Measurements from ENCODE around the gene NPAS2. TPM values are rescaled to one million over a fixed set of nuclear protein-coding genes. Genes with fewer than 3 reads are reported as not detected.
A peak's percentile ranks its signal among the peaks of the same experiment; 100 is the strongest.

Gene NPAS2
- total RNA-seq, 1 donor from 2014 or later, result 5.5 TPM

DNA sequence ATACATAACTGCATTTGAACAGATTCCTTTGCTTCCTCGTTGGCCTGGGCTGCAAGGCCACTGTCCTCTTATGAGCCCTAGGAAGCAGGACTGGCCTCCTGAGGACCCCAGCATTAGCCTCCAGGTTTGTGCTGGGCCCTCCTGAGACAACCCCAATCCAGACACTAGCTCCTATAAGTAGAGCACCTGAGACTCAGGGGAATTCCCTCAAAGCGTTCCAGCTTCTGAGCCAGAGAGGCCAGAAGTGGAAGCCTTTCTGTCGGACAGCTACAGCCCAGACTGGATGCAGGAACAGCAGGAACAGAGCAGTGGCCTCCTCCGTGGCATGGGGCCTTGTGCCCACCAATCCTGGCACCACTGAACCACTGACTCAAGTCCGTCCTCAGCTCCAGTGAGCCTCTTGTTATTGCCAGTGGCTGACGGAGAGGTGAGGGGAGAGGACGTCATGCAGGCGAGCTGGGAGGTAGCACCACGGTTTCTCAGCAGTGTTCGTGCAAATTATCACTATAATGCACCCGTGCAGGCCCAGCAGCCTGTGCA is 67.2 kb downstream of the NPAS2 start:
- H3K36me3 Mint-ChIP-seq (ENCODE audit: low read depth, unreplicated experiment), result no peaks in the 10 kb centered on the region
- TF ChIP-seq CTCF (IDR thresholded peaks at IDR 0.05; ENCODE audit: insufficient read depth, low read depth, low read length), result no peak
- no peak for TF ChIP-seq EZH2 (IDR thresholded peaks at IDR 0.05; ENCODE audit: insufficient read depth, low read length)
- DNase-seq (ENCODE audit: low read depth) (no peak), FAIRE-seq (no peak)
- Histone ChIP-seq H3K27ac (ENCODE audit: low read depth, low read length) (no peak overlapping the region), H3K36me3 (ENCODE audit: insufficient read depth, low read length) (no peaks in the 10 kb centered on the region), H3K4me1 (ENCODE audit: insufficient read depth, low read length) (peaks cover 26% of the 10 kb centered on the region), H3K9ac (ENCODE audit: low read length) (no peak overlapping the region), H3K9me3 (ENCODE audit: insufficient read depth, low read depth, low read length) (no peaks in the 10 kb centered on the region), H3K4me3 (ENCODE audit: insufficient read depth, low read depth, low read length) (no peak overlapping the region), H3K79me2 (ENCODE audit: insufficient read depth, low read length) (no peaks in the 10 kb centered on the region), H3K4me2 (ENCODE audit: low read length) (no peak overlapping the region), H4K20me1 (ENCODE audit: insufficient read depth, low read length) (peaks cover 13% of the 10 kb centered on the region), H3K27me3 (ENCODE audit: insufficient read depth, low read length) (no peaks in the 10 kb centered on the region), H2AFZ (ENCODE audit: low read depth, low read length) (no peak overlapping the region)
- H3K4me1 Mint-ChIP-seq (ENCODE audit: low read depth, unreplicated experiment), result peaks cover 20% of the 10 kb centered on the region
- no peak overlapping the region for H3K27ac Mint-ChIP-seq (ENCODE audit: unreplicated experiment)
- no peak overlapping the region for H3K4me3 Mint-ChIP-seq (ENCODE audit: unreplicated experiment)
- peaks cover 11% of the 10 kb centered on the region for H3K27me3 Mint-ChIP-seq (ENCODE audit: low read depth, unreplicated experiment)
- no peaks in the 10 kb centered on the region for H3K9me3 Mint-ChIP-seq (ENCODE audit: unreplicated experiment)

GRCh38 chr2:100887713-100888495 is 68.0 kb downstream of the NPAS2 start:
- no peak for FAIRE-seq
- no peaks in the 10 kb centered on the region for H3K9me3 ChIP-seq (ENCODE audit: insufficient read depth, low read depth, low read length)
- peaks cover 9% of the 10 kb centered on the region for H4K20me1 ChIP-seq (ENCODE audit: insufficient read depth, low read length)
- Mint-ChIP-seq H3K27ac (ENCODE audit: unreplicated experiment) (no peak overlapping the region), H3K4me3 (ENCODE audit: unreplicated experiment) (peak overlapping the region; percentile 45), H3K9me3 (ENCODE audit: unreplicated experiment) (no peaks in the 10 kb centered on the region), H3K4me1 (ENCODE audit: low read depth, unreplicated experiment) (peaks cover 21% of the 10 kb centered on the region), H3K36me3 (ENCODE audit: low read depth, unreplicated experiment) (no peaks in the 10 kb centered on the region), H3K27me3 (ENCODE audit: low read depth, unreplicated experiment) (peaks cover 11% of the 10 kb centered on the region)
- no peak for DNase-seq (ENCODE audit: low read depth)
- peaks cover 28% of the 10 kb centered on the region for H3K4me1 ChIP-seq (ENCODE audit: insufficient read depth, low read length)
- no peak overlapping the region for H3K9ac ChIP-seq (ENCODE audit: low read length)
- H3K27ac ChIP-seq (ENCODE audit: low read depth, low read length), result no peak overlapping the region
- H3K4me3 ChIP-seq (ENCODE audit: insufficient read depth, low read depth, low read length), result no peak overlapping the region
- no peak overlapping the region for H2AFZ ChIP-seq (ENCODE audit: low read depth, low read length)
- H3K79me2 ChIP-seq (ENCODE audit: insufficient read depth, low read length), result no peaks in the 10 kb centered on the region
- no peaks in the 10 kb centered on the region for H3K27me3 ChIP-seq (ENCODE audit: insufficient read depth, low read length)
- no peaks in the 10 kb centered on the region for H3K36me3 ChIP-seq (ENCODE audit: insufficient read depth, low read length)
- no peak overlapping the region for H3K4me2 ChIP-seq (ENCODE audit: low read length)
- no peak for TF ChIP-seq CTCF (IDR thresholded peaks at IDR 0.05; ENCODE audit: insufficient read depth, low read depth, low read length)
- no peak for TF ChIP-seq EZH2 (IDR thresholded peaks at IDR 0.05; ENCODE audit: insufficient read depth, low read length)

GRCh38 chr2:100888601-100889000 is 68.7 kb downstream of the NPAS2 start:
- Histone ChIP-seq H3K27me3 (ENCODE audit: insufficient read depth, low read length) (no peaks in the 10 kb centered on the region), H3K4me1 (ENCODE audit: insufficient read depth, low read length) (peaks cover 26% of the 10 kb centered on the region), H2AFZ (ENCODE audit: low read depth, low read length) (no peak overlapping the region), H3K79me2 (ENCODE audit: insufficient read depth, low read length) (no peaks in the 10 kb centered on the region), H3K9ac (ENCODE audit: low read length) (no peak overlapping the region), H3K9me3 (ENCODE audit: insufficient read depth, low read depth, low read length) (no peaks in the 10 kb centered on the region), H3K27ac (ENCODE audit: low read depth, low read length) (no peak overlapping the region), H3K4me2 (ENCODE audit: low read length) (no peak overlapping the region), H3K4me3 (ENCODE audit: insufficient read depth, low read depth, low read length) (no peak overlapping the region), H4K20me1 (ENCODE audit: insufficient read depth, low read length) (peaks cover 6% of the 10 kb centered on the region), H3K36me3 (ENCODE audit: insufficient read depth, low read length) (no peaks in the 10 kb centered on the region)
- FAIRE-seq, result no peak
- Mint-ChIP-seq H3K9me3 (ENCODE audit: unreplicated experiment) (no peaks in the 10 kb centered on the region), H3K27ac (ENCODE audit: unreplicated experiment) (no peak overlapping the region), H3K36me3 (ENCODE audit: low read depth, unreplicated experiment) (no peaks in the 10 kb centered on the region), H3K27me3 (ENCODE audit: low read depth, unreplicated experiment) (peaks cover 11% of the 10 kb centered on the region), H3K4me3 (ENCODE audit: unreplicated experiment) (no peak overlapping the region), H3K4me1 (ENCODE audit: low read depth, unreplicated experiment) (peaks cover 19% of the 10 kb centered on the region)
- no peak for TF ChIP-seq EZH2 (IDR thresholded peaks at IDR 0.05; ENCODE audit: insufficient read depth, low read length)
- no peak for TF ChIP-seq CTCF (IDR thresholded peaks at IDR 0.05; ENCODE audit: insufficient read depth, low read depth, low read length)
- DNase-seq (ENCODE audit: low read depth), result no peak

Data from astrocyte (in vitro differentiated cells and primary cell).